Type B pancreatic cell (in vitro differentiated cells): ENCODE data around the gene AATK. TPM values are rescaled to one million over a fixed set of nuclear protein-coding genes. Genes with fewer than 3 reads are reported as not detected.

Experiments
- DNase-seq: peaks from one replicate; pipeline ENCODE4 v3.0.0; 2021; ENCODE audit warnings: mixed read lengths; ENCODE audit not compliant: unreplicated experiment; ENCODE audit errors: extremely low spot score
- H3K27ac Mint-ChIP-seq: 2 replicates; pipeline ENCODE4 v1.8.0; 2021; ENCODE audit warnings: mild to moderate bottlenecking, mixed read lengths
- H3K27me3 Mint-ChIP-seq: 2 replicates; pipeline ENCODE4 v1.8.0; 2021; ENCODE audit warnings: mixed read lengths
- H3K36me3 Mint-ChIP-seq: 2 replicates; pipeline ENCODE4 v1.8.0; 2021; ENCODE audit warnings: mixed read lengths
- H3K4me1 Mint-ChIP-seq: one replicate; pipeline ENCODE4 v1.8.0; 2021; ENCODE audit warnings: mixed read lengths; ENCODE audit not compliant: unreplicated experiment
- H3K4me3 Mint-ChIP-seq: 2 replicates; pipeline ENCODE4 v1.8.0; 2021; ENCODE audit warnings: mild to moderate bottlenecking, mixed read lengths
- H3K9me3 Mint-ChIP-seq: 2 replicates; pipeline ENCODE4 v1.8.0; 2021; ENCODE audit warnings: mixed read lengths
- CTCF ChIP-seq: fragments of 200-600 bp; sonication (generic); conservative IDR thresholded peaks from 2 replicates; pipeline ENCODE4 v1.5.0; 2021; ENCODE audit warnings: antibody characterized with exemption, mild to moderate bottlenecking
- total RNA-seq: library from RNA; stranded (reverse); gene quantifications from 2 replicates; pipeline ENCODE4 v1.2.1, GENCODE V29; 2021; ENCODE audit warnings: low replicate concordance

AATK gene
- total RNA-seq, 1 donor from 2014 or later, result 6.4 TPM

GRCh38 chr17:81203136-81203535 lies 37.1 kb upstream of the AATK start:
- no peak overlapping the region for H3K27ac Mint-ChIP-seq
- DNase-seq, result no peak
- no peaks in the 10 kb centered on the region for H3K36me3 Mint-ChIP-seq
- H3K27me3 Mint-ChIP-seq, result no peaks in the 10 kb centered on the region
- H3K4me1 Mint-ChIP-seq, result no peaks in the 10 kb centered on the region
- no peaks in the 10 kb centered on the region for H3K9me3 Mint-ChIP-seq
- no peak for TF ChIP-seq CTCF
- no peak overlapping the region for H3K4me3 Mint-ChIP-seq

GRCh38 chr17:81202318-81202717 lies 36.3 kb upstream of the AATK start:
- H3K36me3 Mint-ChIP-seq, result no peaks in the 10 kb centered on the region
- H3K4me1 Mint-ChIP-seq, result no peaks in the 10 kb centered on the region
- H3K27me3 Mint-ChIP-seq, result no peaks in the 10 kb centered on the region
- no peak overlapping the region for H3K27ac Mint-ChIP-seq
- TF ChIP-seq CTCF, result no peak
- DNase-seq, result no peak
- no peaks in the 10 kb centered on the region for H3K9me3 Mint-ChIP-seq
- H3K4me3 Mint-ChIP-seq, result no peak overlapping the region

- Mint-ChIP-seq H3K4me1 (no peaks in the 10 kb centered on the region), H3K27ac (no peak overlapping the region), H3K4me3 (no peak overlapping the region), H3K36me3 (no peaks in the 10 kb centered on the region), H3K9me3 (no peaks in the 10 kb centered on the region), H3K27me3 (no peaks in the 10 kb centered on the region)
- no peak for DNase-seq
- peak; percentile 76 for TF ChIP-seq CTCF
Measured at GRCh38 chr17:81200695-81201580, 34.9 kb upstream of the AATK start.

GRCh38 chr17:81200201-81200600 lies 34.2 kb upstream of the AATK start:
- H3K9me3 Mint-ChIP-seq, result no peaks in the 10 kb centered on the region
- no peaks in the 10 kb centered on the region for H3K36me3 Mint-ChIP-seq
- H3K27me3 Mint-ChIP-seq, result no peaks in the 10 kb centered on the region
- H3K4me1 Mint-ChIP-seq, result no peaks in the 10 kb centered on the region
- no peak for DNase-seq
- H3K4me3 Mint-ChIP-seq, result no peak overlapping the region
- no peak overlapping the region for H3K27ac Mint-ChIP-seq
- TF ChIP-seq CTCF, result no peak

GRCh38 chr17:81199482-81199830 lies 33.4 kb upstream of the AATK start:
- Mint-ChIP-seq H3K36me3 (no peaks in the 10 kb centered on the region), H3K4me3 (no peak overlapping the region), H3K27ac (no peak overlapping the region), H3K4me1 (no peaks in the 10 kb centered on the region), H3K9me3 (no peaks in the 10 kb centered on the region), H3K27me3 (no peaks in the 10 kb centered on the region)
- TF ChIP-seq CTCF, result no peak
- DNase-seq, result no peak
